ENCODE results near the gene LRP5.

The LRP5 gene

GRCh38 chr11:68267881-68268240 is 44.5 kb upstream of the LRP5 start:
- 0 out of 2 replicates have a peak, but pooled peaks cover 8% of the 10 kb centered on the region for H3K79me2 ChIP-seq (ENCODE audit: insufficient read depth, low read length)
- H3K9me3 ChIP-seq (ENCODE audit: insufficient read depth, low read depth, low read length): no peaks in the 10 kb centered on the region
- TF ChIP-seq CTCF (conservative IDR thresholded peaks at IDR 0.05; ENCODE audit: low read length) (no peak), EZH2phosphoT487 (IDR thresholded peaks at IDR 0.05; ENCODE audit: borderline replicate concordance) (no peak)
- no peaks in the 10 kb centered on the region for H4K20me1 ChIP-seq (ENCODE audit: insufficient read depth, low read length, poor library complexity, severe bottlenecking)
- H3K9me2 ChIP-seq (replicated peaks; ENCODE audit: low read depth, low read length): no peaks in the 10 kb centered on the region
- H3K4me1 ChIP-seq (ENCODE audit: insufficient read depth, low read length, poor library complexity, severe bottlenecking): peaks cover 6% of the 10 kb centered on the region
- H3K4me3 ChIP-seq (ENCODE audit: low read length, poor library complexity, severe bottlenecking): no peak overlapping the region
- no peaks in the 10 kb centered on the region for H3F3A ChIP-seq (ENCODE audit: low read depth)
- no peak overlapping the region for H3K9ac ChIP-seq (ENCODE audit: low read depth, low read length, poor library complexity, severe bottlenecking)
- no peaks in the 10 kb centered on the region for H3K27me3 ChIP-seq (ENCODE audit: insufficient read depth, low read length, poor library complexity, severe bottlenecking)
- no peak overlapping the region for H2AFZ ChIP-seq (ENCODE audit: low read length)
- H3K36me3 ChIP-seq (ENCODE audit: insufficient read depth, low read length): no peaks in the 10 kb centered on the region
- H3K4me2 ChIP-seq (ENCODE audit: low read depth, low read length, poor library complexity, severe bottlenecking): no peak overlapping the region

GRCh38 chr11:68269414-68270081 is 42.8 kb upstream of the LRP5 start:
- H3K36me3 ChIP-seq (ENCODE audit: insufficient read depth, low read length): no peaks in the 10 kb centered on the region
- no peaks in the 10 kb centered on the region for H3K9me3 ChIP-seq (ENCODE audit: insufficient read depth, low read depth, low read length)
- H4K20me1 ChIP-seq (ENCODE audit: insufficient read depth, low read length, poor library complexity, severe bottlenecking): no peaks in the 10 kb centered on the region
- no peaks in the 10 kb centered on the region for H3K27me3 ChIP-seq (ENCODE audit: insufficient read depth, low read length, poor library complexity, severe bottlenecking)
- no peak overlapping the region for H3K9ac ChIP-seq (ENCODE audit: low read depth, low read length, poor library complexity, severe bottlenecking)
- no peak overlapping the region for H3K4me3 ChIP-seq (ENCODE audit: low read length, poor library complexity, severe bottlenecking)
- no peaks in the 10 kb centered on the region for H3F3A ChIP-seq (ENCODE audit: low read depth)
- TF ChIP-seq EZH2phosphoT487 (IDR thresholded peaks at IDR 0.05; ENCODE audit: borderline replicate concordance): no peak
- no peak overlapping the region for H2AFZ ChIP-seq (ENCODE audit: low read length)
- no peak overlapping the region for H3K4me2 ChIP-seq (ENCODE audit: low read depth, low read length, poor library complexity, severe bottlenecking)
- 0 out of 2 replicates have a peak, but pooled peaks cover 10% of the 10 kb centered on the region for H3K79me2 ChIP-seq (ENCODE audit: insufficient read depth, low read length)
- peaks cover 11% of the 10 kb centered on the region for H3K4me1 ChIP-seq (ENCODE audit: insufficient read depth, low read length, poor library complexity, severe bottlenecking)
- no peaks in the 10 kb centered on the region for H3K9me2 ChIP-seq (replicated peaks; ENCODE audit: low read depth, low read length)

- peak overlapping the region; percentile 80 for H3K4me3 ChIP-seq (ENCODE audit: low read length, poor library complexity, severe bottlenecking)
- H3K4me2 ChIP-seq (ENCODE audit: low read depth, low read length, poor library complexity, severe bottlenecking): peak overlapping the region; percentile 79
- no peak overlapping the region for H2AFZ ChIP-seq (ENCODE audit: low read length)
- H3K9me3 ChIP-seq (ENCODE audit: insufficient read depth, low read depth, low read length): no peaks in the 10 kb centered on the region
- no peaks in the 10 kb centered on the region for H4K20me1 ChIP-seq (ENCODE audit: insufficient read depth, low read length, poor library complexity, severe bottlenecking)
- H3K36me3 ChIP-seq (ENCODE audit: insufficient read depth, low read length): no peaks in the 10 kb centered on the region
- peaks cover 11% of the 10 kb centered on the region for H3K4me1 ChIP-seq (ENCODE audit: insufficient read depth, low read length, poor library complexity, severe bottlenecking)
- H3K9me2 ChIP-seq (replicated peaks; ENCODE audit: low read depth, low read length): no peaks in the 10 kb centered on the region
- TF ChIP-seq CTCF (conservative IDR thresholded peaks at IDR 0.05; ENCODE audit: low read length): no peak
- no peaks in the 10 kb centered on the region for H3K27me3 ChIP-seq (ENCODE audit: insufficient read depth, low read length, poor library complexity, severe bottlenecking)
- H3K9ac ChIP-seq (ENCODE audit: low read depth, low read length, poor library complexity, severe bottlenecking): peak overlapping the region; percentile 94
- no peaks in the 10 kb centered on the region for H3F3A ChIP-seq (ENCODE audit: low read depth)
- 0 out of 2 replicates have a peak, but pooled peaks cover 10% of the 10 kb centered on the region for H3K79me2 ChIP-seq (ENCODE audit: insufficient read depth, low read length)
Measured at GRCh38 chr11:68270196-68271022, 42.0 kb upstream of the LRP5 start.

Measured in Loucy (cell line).